ENCODE results near the gene RSKR. TPM values are rescaled to one million over a fixed set of nuclear protein-coding genes. Genes with fewer than 3 reads are reported as not detected.
A peak's percentile ranks its signal among the peaks of the same experiment; 100 is the strongest.

Gene RSKR
- total RNA-seq, 5 donors from 2014 or later (not counting 1 experiment from before 2014, with no cell fraction given), result 14.2 to 26.1 (median 21.9) TPM

GRCh38 chr17:28597606-28598383 is 16.2 kb downstream of the RSKR start:
- no peak for ATAC-seq (replicated peaks in 1 of 4)
- no peaks in the 10 kb centered on the region for H3K36me3 ChIP-seq (ENCODE audit: control insufficient read depth in 2 of 2, extremely low read depth in 1 of 2, insufficient read depth in 1 of 2, low read length in 1 of 2)
- H3K27ac ChIP-seq (ENCODE audit: low read length), result no peak overlapping the region
- no peaks in the 10 kb centered on the region for H3K9me3 Mint-ChIP-seq
- DNase-seq, result no peak
- peak overlapping the region; percentile 86 to 94 (median 89) for H3K4me3 Mint-ChIP-seq
- H3K27me3 ChIP-seq (replicated peaks in 1 of 2; ENCODE audit: control insufficient read depth in 2 of 2, extremely low read depth in 1 of 2, insufficient read depth in 2 of 2, low read length in 1 of 2), result no peaks in the 10 kb centered on the region
- H3K4me3 ChIP-seq (ENCODE audit: control insufficient read depth in 1 of 2, extremely low read depth in 1 of 2, low read length in 1 of 2), result peak overlapping the region; percentile 59 to 84
- H3K27me3 Mint-ChIP-seq, result no peaks in the 10 kb centered on the region
- H3K4me1 ChIP-seq (ENCODE audit: control insufficient read depth in 1 of 2, extremely low read depth in 1 of 2, insufficient read depth in 2 of 2, low read length in 2 of 2), result peaks cover 4 to 13% of the 10 kb centered on the region in 2 experiments
- ChIA-PET POLR2A (interaction anchor here (0.5 to 0.6 kb wide), 2 partner anchors 56 to 998 kb away, joined by 6 to 7 read pairs; no protein-coding TSS in a partner anchor), CTCF (interaction anchor here in 1 of 2 donors (2.9 kb wide), 1 partner anchor 21 kb away, joined by 9 read pairs; the partner anchor contains the start of gene ALDOC)
- peaks cover 20 to 26% (median 22%) of the 10 kb centered on the region in 3 donors for H3K4me1 Mint-ChIP-seq
- H3K27ac Mint-ChIP-seq, result peak overlapping the region; percentile 97
- H3K9me3 ChIP-seq, result no peaks in the 10 kb centered on the region
- H3K36me3 Mint-ChIP-seq, result no peaks in the 10 kb centered on the region
- whole genome bisulfite sequencing (ENCODE audit: insufficient coverage), result no CpG with 5 or more reads among the region's 5 CpGs

DNA sequence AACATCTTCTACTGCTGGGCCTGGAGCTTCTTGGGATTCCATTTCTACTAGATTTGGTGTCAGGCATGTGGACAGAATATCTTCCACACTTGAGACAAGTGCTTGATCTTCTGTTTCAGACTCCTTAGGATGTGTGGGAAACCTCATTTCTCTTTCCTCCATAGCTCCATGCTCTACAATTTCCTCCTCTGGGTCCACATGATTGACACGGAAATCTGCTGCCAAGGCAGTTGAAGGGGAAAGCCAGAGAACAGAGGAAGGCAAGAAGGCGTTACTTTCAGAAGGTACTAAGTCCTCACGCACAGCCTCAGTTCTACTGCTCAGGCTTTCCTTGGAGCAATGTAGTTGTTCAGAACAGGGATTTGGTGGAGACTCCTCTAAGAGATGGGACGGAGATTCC is 21.7 kb downstream of the RSKR start:
- POLR2A ChIA-PET, result no interaction called here

DNA sequence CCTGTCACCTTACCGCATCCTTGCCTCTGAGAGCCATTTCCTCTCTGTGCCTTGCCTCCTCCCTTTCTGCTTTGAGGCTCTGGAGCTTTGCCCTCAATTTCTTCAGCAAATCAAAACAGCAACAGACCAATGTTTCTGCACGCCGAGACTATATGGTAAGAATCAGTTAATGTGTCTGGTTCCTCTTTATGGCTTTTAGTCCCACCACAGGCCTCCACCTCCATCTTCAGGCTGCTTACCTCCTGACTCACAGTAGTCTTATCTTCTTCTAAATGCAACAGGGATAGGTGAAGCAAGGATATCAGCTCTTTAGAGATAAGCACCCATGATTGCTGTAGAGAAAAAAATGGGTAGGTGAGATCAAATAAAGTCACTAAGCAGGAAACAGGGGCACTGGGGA is 28.1 kb downstream of the RSKR start:
- CTCF ChIA-PET, result interaction anchor here in 1 of 2 donors (0.6 kb wide), 1 partner anchor 1245 kb away, joined by 7 read pairs; no protein-coding TSS in a partner anchor
- POLR2A ChIA-PET, result no interaction called here
- no peaks in the 10 kb centered on the region for H3K9me3 Mint-ChIP-seq
- H3K27ac Mint-ChIP-seq, result no peak overlapping the region
- Histone ChIP-seq H3K9me3 (no peaks in the 10 kb centered on the region), H3K36me3 (ENCODE audit: control insufficient read depth in 2 of 2, extremely low read depth in 1 of 2, insufficient read depth in 1 of 2, low read length in 1 of 2) (peaks cover 3 to 22% of the 10 kb centered on the region in 2 donors), H3K27ac (ENCODE audit: low read length) (no peak overlapping the region), H3K27me3 (replicated peaks in 1 of 2; ENCODE audit: control insufficient read depth in 2 of 2, extremely low read depth in 1 of 2, insufficient read depth in 2 of 2, low read length in 1 of 2) (no peaks in the 10 kb centered on the region), H3K4me1 (ENCODE audit: control insufficient read depth in 1 of 2, extremely low read depth in 1 of 2, insufficient read depth in 2 of 2, low read length in 2 of 2) (no peaks in the 10 kb centered on the region), H3K4me3 (ENCODE audit: control insufficient read depth in 1 of 2, extremely low read depth in 1 of 2, low read length in 1 of 2) (no peak overlapping the region)
- no peak overlapping the region for H3K4me3 Mint-ChIP-seq
- WGBS (ENCODE audit: insufficient coverage), result no CpG with 5 or more reads among the region's 3 CpGs
- H3K27me3 Mint-ChIP-seq, result no peaks in the 10 kb centered on the region
- no peak for DNase-seq
- H3K36me3 Mint-ChIP-seq, result peaks cover 16% of the 10 kb centered on the region
- H3K4me1 Mint-ChIP-seq, result no peaks in the 10 kb centered on the region
- no peak for ATAC-seq (replicated peaks in 1 of 4)

More for the DNA sequence above, 21.7 kb downstream of the RSKR start:
- Mint-ChIP-seq H3K27ac (no peak overlapping the region), H3K4me1 (peaks cover 0 to under 1% (median 0%) of the 10 kb centered on the region in 3 donors), H3K36me3 (peaks cover 12% of the 10 kb centered on the region), H3K9me3 (no peaks in the 10 kb centered on the region), H3K4me3 (no peak overlapping the region), H3K27me3 (no peaks in the 10 kb centered on the region)
- no peak for ATAC-seq (replicated peaks in 1 of 4)
- WGBS (ENCODE audit: insufficient coverage), result 88% methylated on average over 4 of the region's 4 CpGs
- Histone ChIP-seq H3K4me1 (ENCODE audit: control insufficient read depth in 1 of 2, extremely low read depth in 1 of 2, insufficient read depth in 2 of 2, low read length in 2 of 2) (no peaks in the 10 kb centered on the region), H3K9me3 (no peaks in the 10 kb centered on the region), H3K4me3 (ENCODE audit: control insufficient read depth in 1 of 2, extremely low read depth in 1 of 2, low read length in 1 of 2) (no peak overlapping the region), H3K36me3 (ENCODE audit: control insufficient read depth in 2 of 2, extremely low read depth in 1 of 2, insufficient read depth in 1 of 2, low read length in 1 of 2) (peaks cover 0 to 14% of the 10 kb centered on the region in 2 donors), H3K27me3 (replicated peaks in 1 of 2; ENCODE audit: control insufficient read depth in 2 of 2, extremely low read depth in 1 of 2, insufficient read depth in 2 of 2, low read length in 1 of 2) (no peaks in the 10 kb centered on the region), H3K27ac (ENCODE audit: low read length) (no peak overlapping the region)
- CTCF ChIA-PET, result no interaction called here
- DNase-seq, result no peak

DNA sequence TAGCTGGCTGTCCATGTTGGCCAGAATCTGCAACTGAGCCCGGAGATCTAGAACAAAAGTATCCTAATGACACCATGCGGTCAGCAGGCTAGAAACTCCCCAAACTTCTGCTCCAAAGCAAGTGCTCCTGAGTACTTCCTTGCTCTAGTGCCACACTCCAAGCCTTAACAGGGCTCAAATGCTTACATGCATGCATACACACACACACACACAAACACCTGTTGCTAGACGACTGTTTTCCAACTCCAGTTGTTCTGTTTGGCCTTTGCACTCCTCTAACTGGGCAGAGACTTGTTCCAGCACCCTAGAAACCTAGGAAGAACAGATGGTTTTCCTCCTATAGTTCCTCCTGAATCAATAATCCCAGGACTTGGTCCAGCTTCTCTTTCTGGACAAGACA is 29.6 kb downstream of the RSKR start:
- no peaks in the 10 kb centered on the region for H3K9me3 Mint-ChIP-seq
- peaks cover 16% of the 10 kb centered on the region for H3K36me3 Mint-ChIP-seq
- ChIA-PET CTCF (no interaction called here), POLR2A (no interaction called here)
- Histone ChIP-seq H3K36me3 (ENCODE audit: control insufficient read depth in 2 of 2, extremely low read depth in 1 of 2, insufficient read depth in 1 of 2, low read length in 1 of 2) (peaks cover 5 to 24% of the 10 kb centered on the region in 2 donors), H3K4me3 (ENCODE audit: control insufficient read depth in 1 of 2, extremely low read depth in 1 of 2, low read length in 1 of 2) (no peak overlapping the region), H3K9me3 (no peaks in the 10 kb centered on the region), H3K4me1 (ENCODE audit: control insufficient read depth in 1 of 2, extremely low read depth in 1 of 2, insufficient read depth in 2 of 2, low read length in 2 of 2) (no peaks in the 10 kb centered on the region), H3K27ac (ENCODE audit: low read length) (no peak overlapping the region), H3K27me3 (replicated peaks in 1 of 2; ENCODE audit: control insufficient read depth in 2 of 2, extremely low read depth in 1 of 2, insufficient read depth in 2 of 2, low read length in 1 of 2) (no peaks in the 10 kb centered on the region)
- DNase-seq (no peak), ATAC-seq (replicated peaks in 1 of 4) (no peak)
- H3K4me1 Mint-ChIP-seq, result no peaks in the 10 kb centered on the region
- no peaks in the 10 kb centered on the region for H3K27me3 Mint-ChIP-seq
- 100% methylated on average over 3 of the region's 3 CpGs for WGBS (ENCODE audit: insufficient coverage)
- no peak overlapping the region for H3K27ac Mint-ChIP-seq
- no peak overlapping the region for H3K4me3 Mint-ChIP-seq

- H3K4me3 ChIP-seq (ENCODE audit: control insufficient read depth in 1 of 2, extremely low read depth in 1 of 2, low read length in 1 of 2), result no peak overlapping the region
- ChIA-PET CTCF (no interaction called here), POLR2A (no interaction called here)
- no peaks in the 10 kb centered on the region for H3K9me3 ChIP-seq
- Mint-ChIP-seq H3K4me3 (no peak overlapping the region), H3K27ac (no peak overlapping the region), H3K4me1 (no peaks in the 10 kb centered on the region), H3K27me3 (no peaks in the 10 kb centered on the region), H3K9me3 (no peaks in the 10 kb centered on the region), H3K36me3 (peaks cover 12% of the 10 kb centered on the region)
- no peak overlapping the region for H3K27ac ChIP-seq (ENCODE audit: low read length)
- 100% methylated on average over 2 of the region's 2 CpGs for WGBS (ENCODE audit: insufficient coverage)
- H3K4me1 ChIP-seq (ENCODE audit: control insufficient read depth in 1 of 2, extremely low read depth in 1 of 2, insufficient read depth in 2 of 2, low read length in 2 of 2), result no peaks in the 10 kb centered on the region
- H3K27me3 ChIP-seq (replicated peaks in 1 of 2; ENCODE audit: control insufficient read depth in 2 of 2, extremely low read depth in 1 of 2, insufficient read depth in 2 of 2, low read length in 1 of 2), result no peaks in the 10 kb centered on the region
- no peak for DNase-seq
- no peak for ATAC-seq (replicated peaks in 1 of 4)
- H3K36me3 ChIP-seq (ENCODE audit: control insufficient read depth in 2 of 2, extremely low read depth in 1 of 2, insufficient read depth in 1 of 2, low read length in 1 of 2), result peaks cover 6 to 22% of the 10 kb centered on the region in 2 donors
These were observed 31.5 kb downstream of the RSKR start for GRCh38 chr17:28582513-28582912.

DNA sequence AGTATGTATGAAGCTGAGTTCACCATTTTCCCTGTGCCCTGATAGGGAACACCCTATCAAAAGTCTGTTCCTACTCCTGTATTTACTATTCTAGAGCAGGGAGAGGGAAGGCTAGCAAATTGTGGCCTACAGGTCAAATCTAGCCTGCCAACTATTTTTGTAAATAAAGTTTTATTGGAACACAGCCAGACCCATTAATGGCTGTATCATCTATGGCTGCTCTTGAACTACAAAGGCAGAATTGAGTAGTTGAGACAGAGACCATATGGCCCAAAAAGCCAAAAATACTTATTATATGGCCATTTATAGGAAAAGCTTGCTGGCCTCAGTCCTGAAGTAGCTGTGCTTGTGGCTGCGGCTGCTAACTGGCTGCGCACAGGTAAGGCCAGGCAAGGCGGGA is 33.0 kb downstream of the RSKR start:
- DNase-seq (no peak), ATAC-seq (replicated peaks in 1 of 4) (no peak)
- H3K36me3 Mint-ChIP-seq, result peaks cover 11% of the 10 kb centered on the region
- H3K9me3 ChIP-seq, result no peaks in the 10 kb centered on the region
- H3K4me3 ChIP-seq (ENCODE audit: control insufficient read depth in 1 of 2, extremely low read depth in 1 of 2, low read length in 1 of 2), result no peak overlapping the region
- peaks cover 6 to 20% of the 10 kb centered on the region in 2 donors for H3K36me3 ChIP-seq (ENCODE audit: control insufficient read depth in 2 of 2, extremely low read depth in 1 of 2, insufficient read depth in 1 of 2, low read length in 1 of 2)
- no peak overlapping the region for H3K27ac Mint-ChIP-seq
- H3K4me3 Mint-ChIP-seq, result no peak overlapping the region
- H3K4me1 Mint-ChIP-seq, result peaks cover 12 to 13% (median 12%) of the 10 kb centered on the region in 3 donors
- ChIA-PET POLR2A (no interaction called here), CTCF (interaction anchor here in 1 of 2 donors (1.0 kb wide), 1 partner anchor 9 kb away, joined by 4 read pairs; no protein-coding TSS in a partner anchor)
- H3K27me3 ChIP-seq (replicated peaks in 1 of 2; ENCODE audit: control insufficient read depth in 2 of 2, extremely low read depth in 1 of 2, insufficient read depth in 2 of 2, low read length in 1 of 2), result no peaks in the 10 kb centered on the region
- H3K4me1 ChIP-seq (ENCODE audit: control insufficient read depth in 1 of 2, extremely low read depth in 1 of 2, insufficient read depth in 2 of 2, low read length in 2 of 2), result peaks cover under 1 to 13% of the 10 kb centered on the region in 2 experiments
- no peak overlapping the region for H3K27ac ChIP-seq (ENCODE audit: low read length)
- no peaks in the 10 kb centered on the region for H3K9me3 Mint-ChIP-seq
- WGBS (ENCODE audit: insufficient coverage), result no CpG with 5 or more reads among the region's 3 CpGs
- no peaks in the 10 kb centered on the region for H3K27me3 Mint-ChIP-seq

Data from T-cell (primary cell).